HEK293 (cell line): ENCODE data around the gene RAB36.

Source experiments
- CTCF ChIA-PET: fragments of 350-600 bp; formaldehyde crosslinking; extraction: SDS; loops from one replicate; lab custom pipeline; 2021; ENCODE audit warnings: antibody characterized with exemption; lab: Yijun Ruan, JAX
- POLR2A ChIA-PET: fragments of 300-600 bp; formaldehyde crosslinking; extraction: SDS; loops from one replicate; lab custom pipeline; 2020; ENCODE audit warnings: antibody characterized with exemption, inconsistent platforms; lab: Yijun Ruan, JAX
- H3K27ac ChIP-seq: fragments of 200-500 bp; sonication (Bioruptor generic); 2 replicates; pipeline ENCODE4 v1.5.1; 2014; ENCODE audit warnings: low read depth, low read length, control low read depth, inconsistent platforms; ENCODE audit errors: extremely low read depth
- H3K36me3 ChIP-seq, 2 experiments: fragments of 200-500 bp in 1 of 2; sonication (Bioruptor generic) in 1 of 2; 1 replicate in 1 of 2; 2 replicates in 1 of 2; pipeline ENCODE4 v1.5.1; 2014 to 2017; ENCODE audit warnings: inconsistent platforms in 2 of 2, low read length in 2 of 2; ENCODE audit not compliant: control insufficient read depth in 2 of 2, insufficient read depth in 1 of 2
- H3K4me1 ChIP-seq: fragments of 200-500 bp; sonication (Bioruptor generic); 2 replicates; pipeline ENCODE4 v1.5.1; 2014; ENCODE audit warnings: mild to moderate bottlenecking, low read length, inconsistent platforms; ENCODE audit not compliant: control insufficient read depth, insufficient read depth
- H3K4me3 ChIP-seq: 2 replicates; pipeline ENCODE4 v1.5.1; 2011; ENCODE audit warnings: low read depth, mild to moderate bottlenecking, control low read depth, low read length, moderate library complexity
- H3K9me3 ChIP-seq: fragments of 200-500 bp; sonication (Bioruptor generic); 2 replicates; pipeline ENCODE4 v1.5.1; 2014; ENCODE audit warnings: low read depth, low read length, inconsistent platforms; ENCODE audit not compliant: control insufficient read depth, insufficient read depth
- BCL11B ChIP-seq: fragments of 450-650 bp; formaldehyde crosslinking; IDR thresholded peaks from 2 replicates; pipeline ENCODE4 v1.5.1; 2016; ENCODE audit warnings: low read depth, missing biosample characterization, missing genetic modification characterization
- EGR2 ChIP-seq: fragments of 450-650 bp; formaldehyde crosslinking; IDR thresholded peaks from 2 replicates; pipeline ENCODE4 v1.5.1; 2016; ENCODE audit warnings: low read depth, missing biosample characterization, missing genetic modification characterization
- GLI4 ChIP-seq: fragments of 450-650 bp; formaldehyde crosslinking; IDR thresholded peaks from 2 replicates; pipeline ENCODE4 v1.5.1; 2016; ENCODE audit warnings: missing biosample characterization, missing genetic modification characterization
- KLF8 ChIP-seq: fragments of 450-650 bp; formaldehyde crosslinking; IDR thresholded peaks from 2 replicates; pipeline ENCODE4 v1.5.1; 2016; ENCODE audit warnings: missing biosample characterization, missing genetic modification characterization
- OSR2 ChIP-seq: fragments of 450-650 bp; formaldehyde crosslinking; IDR thresholded peaks from 2 replicates; pipeline ENCODE4 v1.5.1; 2016; ENCODE audit warnings: missing biosample characterization, missing genetic modification characterization
- ZBTB48 ChIP-seq: fragments of 450-650 bp; formaldehyde crosslinking; IDR thresholded peaks from 2 replicates; pipeline ENCODE4 v1.5.1; 2016; ENCODE audit warnings: missing biosample characterization, missing genetic modification characterization
- ZBTB6 ChIP-seq: fragments of 450-650 bp; formaldehyde crosslinking; IDR thresholded peaks from 2 replicates; pipeline ENCODE4 v1.5.1; 2017; ENCODE audit warnings: missing biosample characterization, missing genetic modification characterization
- ZNF16 ChIP-seq: fragments of 450-650 bp; formaldehyde crosslinking; IDR thresholded peaks from 2 replicates; pipeline ENCODE4 v1.5.1; 2016; ENCODE audit warnings: low read depth, missing biosample characterization, missing genetic modification characterization
- ZNF202 ChIP-seq: fragments of 450-650 bp; formaldehyde crosslinking; IDR thresholded peaks from 2 replicates; pipeline ENCODE4 v1.5.1; 2016; ENCODE audit warnings: missing biosample characterization, missing genetic modification characterization, borderline replicate concordance
- ZNF211 ChIP-seq: fragments of 450-650 bp; formaldehyde crosslinking; IDR thresholded peaks from 2 replicates; pipeline ENCODE4 v1.5.1; 2016; ENCODE audit warnings: low read depth, missing biosample characterization, missing genetic modification characterization
- ZNF214 ChIP-seq: fragments of 450-650 bp; formaldehyde crosslinking; IDR thresholded peaks from 2 replicates; pipeline ENCODE4 v1.5.1; 2017; ENCODE audit warnings: missing biosample characterization, mild to moderate bottlenecking, missing genetic modification characterization, borderline replicate concordance
- ZNF350 ChIP-seq: fragments of 450-650 bp; formaldehyde crosslinking; IDR thresholded peaks from 2 replicates; pipeline ENCODE4 v1.5.0; 2017; ENCODE audit warnings: missing biosample characterization, mild to moderate bottlenecking, missing genetic modification characterization
- ZNF391 ChIP-seq: fragments of 450-650 bp; formaldehyde crosslinking; IDR thresholded peaks from 2 replicates; pipeline ENCODE4 v1.5.1; 2016; ENCODE audit warnings: low read depth, missing biosample characterization, missing genetic modification characterization, borderline replicate concordance
- ZNF610 ChIP-seq: fragments of 450-650 bp; formaldehyde crosslinking; IDR thresholded peaks from 2 replicates; pipeline ENCODE4 v1.5.1; 2016; ENCODE audit warnings: missing biosample characterization, missing genetic modification characterization, borderline replicate concordance
- ZNF626 ChIP-seq: fragments of 450-650 bp; sonication (Bioruptor Pico); formaldehyde crosslinking; IDR thresholded peaks from 2 replicates; pipeline ENCODE4 v1.5.1; 2018; ENCODE audit warnings: missing biosample characterization, missing genetic modification characterization, inconsistent platforms
- ZNF658 ChIP-seq: fragments of 450-650 bp; formaldehyde crosslinking; IDR thresholded peaks from 2 replicates; pipeline ENCODE4; 2016; ENCODE audit warnings: missing biosample characterization, missing genetic modification characterization
- ZSCAN23 ChIP-seq: fragments of 450-650 bp; formaldehyde crosslinking; IDR thresholded peaks from 2 replicates; pipeline ENCODE4 v1.5.1; 2016; ENCODE audit warnings: missing biosample characterization, missing genetic modification characterization
- ZXDB ChIP-seq: fragments of 450-650 bp; formaldehyde crosslinking; IDR thresholded peaks from 2 replicates; pipeline ENCODE4 v1.5.1; 2016; ENCODE audit warnings: missing biosample characterization, missing genetic modification characterization
- TF ChIP-seq, protein P1 (sequence below): fragments of 450-650 bp; formaldehyde crosslinking; IDR thresholded peaks from 2 replicates; pipeline ENCODE4 v1.5.1; 2016; ENCODE audit warnings: missing biosample characterization, missing genetic modification characterization, borderline replicate concordance
- TF ChIP-seq, protein P2 (sequence below): fragments of 450-650 bp; formaldehyde crosslinking; IDR thresholded peaks from 2 replicates; pipeline ENCODE4 v1.5.1; 2016; ENCODE audit warnings: missing biosample characterization, missing genetic modification characterization

The RAB36 gene

GRCh38 chr22:23130697-23131096, 14.6 kb upstream of the RAB36 start:
- no peak overlapping the region for H3K27ac ChIP-seq
- TF ChIP-seq EGR2 (tag by site-specific recombination) (no peak), BCL11B (tag by site-specific recombination) (no peak), ZNF211 (tag by site-specific recombination) (no peak), ZBTB48 (tag by site-specific recombination) (no peak), OSR2 (tag by site-specific recombination) (no peak), ZNF16 (tag by site-specific recombination) (no peak), GLI4 (tag by site-specific recombination) (no peak), ZNF202 (tag by site-specific recombination) (no peak), ZSCAN23 (tag by site-specific recombination) (no peak), ZNF610 (no peak), ZNF626 (no peak), ZNF658 (tag by site-specific recombination) (no peak)
- H3K4me1 ChIP-seq: no peaks in the 10 kb centered on the region
- ChIA-PET POLR2A (interaction anchor here (0.6 kb wide), 1 partner anchor 903 kb away, joined by 3 read pairs; no protein-coding TSS in a partner anchor), CTCF (interaction anchor here (0.6 to 6.1 kb wide), 6 partner anchors 47 to 924 kb away, joined by 3 to 161 read pairs (median 3); no protein-coding TSS in a partner anchor)
- H3K4me3 ChIP-seq: no peak overlapping the region
- H3K9me3 ChIP-seq: no peaks in the 10 kb centered on the region
- H3K36me3 ChIP-seq: no peaks in the 10 kb centered on the region

DNA sequence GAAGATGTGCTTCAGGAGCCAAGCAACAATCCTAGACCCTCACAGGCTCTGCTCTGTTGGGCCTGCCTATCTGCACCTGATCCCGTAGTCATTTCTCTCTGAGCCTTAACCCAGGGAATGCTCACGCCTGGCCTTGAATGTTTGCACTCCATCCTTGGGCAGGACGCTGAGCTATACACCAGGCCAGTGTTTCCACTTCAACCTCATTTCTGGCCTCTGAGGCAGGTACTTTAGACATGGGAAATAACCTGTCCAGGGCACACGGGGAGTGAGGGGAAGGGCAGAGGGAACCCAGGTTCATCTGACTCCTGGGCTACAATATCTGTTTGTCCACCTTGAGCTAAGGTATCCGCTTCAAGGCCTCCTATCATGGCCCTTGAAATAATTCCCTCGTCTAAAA, 13.3 kb upstream of the RAB36 start:
- CTCF ChIA-PET: interaction anchor here (0.5 to 6.1 kb wide), 8 partner anchors 9 to 378 kb away, joined by 3 to 161 read pairs (median 6); partner anchors contain the start of gene RSPH14
- no peak overlapping the region for H3K4me3 ChIP-seq
- POLR2A ChIA-PET: interaction anchor here (1.6 kb wide), 1 partner anchor 173 kb away, joined by 3 read pairs; no protein-coding TSS in a partner anchor
- H3K36me3 ChIP-seq: no peaks in the 10 kb centered on the region
- TF ChIP-seq ZNF214: no peak
- TF ChIP-seq ZNF391: no peak
- no peak for TF ChIP-seq ZNF350
- no peak for TF ChIP-seq ZNF658 (tag by site-specific recombination)
- no peak for TF ChIP-seq BCL11B (tag by site-specific recombination)
- TF ChIP-seq ZXDB (tag by site-specific recombination): no peak
- no peak for TF ChIP-seq KLF8 (tag by site-specific recombination)
- TF ChIP-seq, protein P1, sequence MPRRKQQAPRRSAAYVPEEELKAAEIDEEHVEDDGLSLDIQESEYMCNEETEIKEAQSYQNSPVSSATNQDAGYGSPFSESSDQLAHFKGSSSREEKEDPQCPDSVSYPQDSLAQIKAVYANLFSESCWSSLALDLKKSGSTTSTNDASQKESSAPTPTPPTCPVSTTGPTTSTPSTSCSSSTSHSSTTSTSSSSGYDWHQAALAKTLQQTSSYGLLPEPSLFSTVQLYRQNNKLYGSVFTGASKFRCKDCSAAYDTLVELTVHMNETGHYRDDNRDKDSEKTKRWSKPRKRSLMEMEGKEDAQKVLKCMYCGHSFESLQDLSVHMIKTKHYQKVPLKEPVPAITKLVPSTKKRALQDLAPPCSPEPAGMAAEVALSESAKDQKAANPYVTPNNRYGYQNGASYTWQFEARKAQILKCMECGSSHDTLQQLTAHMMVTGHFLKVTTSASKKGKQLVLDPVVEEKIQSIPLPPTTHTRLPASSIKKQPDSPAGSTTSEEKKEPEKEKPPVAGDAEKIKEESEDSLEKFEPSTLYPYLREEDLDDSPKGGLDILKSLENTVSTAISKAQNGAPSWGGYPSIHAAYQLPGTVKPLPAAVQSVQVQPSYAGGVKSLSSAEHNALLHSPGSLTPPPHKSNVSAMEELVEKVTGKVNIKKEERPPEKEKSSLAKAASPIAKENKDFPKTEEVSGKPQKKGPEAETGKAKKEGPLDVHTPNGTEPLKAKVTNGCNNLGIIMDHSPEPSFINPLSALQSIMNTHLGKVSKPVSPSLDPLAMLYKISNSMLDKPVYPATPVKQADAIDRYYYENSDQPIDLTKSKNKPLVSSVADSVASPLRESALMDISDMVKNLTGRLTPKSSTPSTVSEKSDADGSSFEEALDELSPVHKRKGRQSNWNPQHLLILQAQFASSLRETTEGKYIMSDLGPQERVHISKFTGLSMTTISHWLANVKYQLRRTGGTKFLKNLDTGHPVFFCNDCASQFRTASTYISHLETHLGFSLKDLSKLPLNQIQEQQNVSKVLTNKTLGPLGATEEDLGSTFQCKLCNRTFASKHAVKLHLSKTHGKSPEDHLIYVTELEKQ: no peak
- TF ChIP-seq, protein P2, sequence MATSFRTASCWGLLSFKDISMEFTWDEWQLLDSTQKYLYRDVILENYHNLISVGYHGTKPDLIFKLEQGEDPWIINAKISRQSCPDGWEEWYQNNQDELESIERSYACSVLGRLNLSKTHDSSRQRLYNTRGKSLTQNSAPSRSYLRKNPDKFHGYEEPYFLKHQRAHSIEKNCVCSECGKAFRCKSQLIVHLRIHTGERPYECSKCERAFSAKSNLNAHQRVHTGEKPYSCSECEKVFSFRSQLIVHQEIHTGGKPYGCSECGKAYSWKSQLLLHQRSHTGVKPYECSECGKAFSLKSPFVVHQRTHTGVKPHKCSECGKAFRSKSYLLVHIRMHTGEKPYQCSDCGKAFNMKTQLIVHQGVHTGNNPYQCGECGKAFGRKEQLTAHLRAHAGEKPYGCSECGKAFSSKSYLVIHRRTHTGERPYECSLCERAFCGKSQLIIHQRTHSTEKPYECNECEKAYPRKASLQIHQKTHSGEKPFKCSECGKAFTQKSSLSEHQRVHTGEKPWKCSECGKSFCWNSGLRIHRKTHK (tag by site-specific recombination): no peak
- no peak for TF ChIP-seq ZBTB6 (tag by site-specific recombination)
- no peaks in the 10 kb centered on the region for H3K4me1 ChIP-seq
- H3K27ac ChIP-seq: no peak overlapping the region
- no peaks in the 10 kb centered on the region for H3K9me3 ChIP-seq
